GM12874 (cell line): ENCODE data around the gene MGARP.

Source experiments
- CTCF ChIP-seq: IDR thresholded peaks from 2 replicates; pipeline ENCODE4 v1.5.1; 2011; ENCODE audit warnings: low read depth, mild to moderate bottlenecking, control low read depth, low read length, moderate library complexity; ENCODE audit not compliant: insufficient read depth

Gene MGARP

DNA sequence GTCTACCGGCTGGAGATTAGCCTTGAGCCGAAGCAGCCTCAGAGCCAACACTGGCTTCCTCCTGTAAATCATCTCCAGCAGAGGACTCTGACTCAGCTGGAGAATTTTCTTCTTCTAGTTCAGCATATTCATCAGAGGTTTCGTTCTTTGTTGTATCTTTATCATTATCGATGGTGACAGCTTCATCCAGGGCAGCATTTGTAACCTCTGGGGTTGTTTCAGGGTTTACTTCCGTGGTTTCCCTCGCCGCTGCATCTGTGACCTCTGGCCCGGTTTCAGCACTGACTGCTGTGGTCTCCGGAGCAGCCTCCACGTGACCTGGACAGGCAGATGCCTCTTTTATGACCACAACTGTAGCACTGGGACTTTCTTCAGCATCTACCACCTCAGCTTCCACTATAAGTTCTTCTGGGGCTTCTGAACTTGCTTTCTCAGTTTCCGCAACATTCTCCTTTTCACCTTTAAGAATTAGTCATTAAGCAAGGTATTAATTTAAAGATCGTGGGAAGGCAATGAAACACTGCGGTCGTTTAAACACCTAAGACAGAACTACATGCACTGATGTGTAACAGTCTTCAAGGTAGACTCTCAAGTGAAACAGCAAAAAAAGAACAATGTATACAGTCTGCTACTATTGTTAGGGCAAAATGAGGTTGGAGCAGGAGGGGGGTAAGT, 13.3 kb downstream of the MGARP start:
- no peak for TF ChIP-seq CTCF

- TF ChIP-seq CTCF, result no peak
Observed at GRCh38 chr4:139266208-139266582, 13.8 kb downstream of the MGARP start.

GRCh38 chr4:139265654-139266053, 14.4 kb downstream of the MGARP start:
- no peak for TF ChIP-seq CTCF

DNA sequence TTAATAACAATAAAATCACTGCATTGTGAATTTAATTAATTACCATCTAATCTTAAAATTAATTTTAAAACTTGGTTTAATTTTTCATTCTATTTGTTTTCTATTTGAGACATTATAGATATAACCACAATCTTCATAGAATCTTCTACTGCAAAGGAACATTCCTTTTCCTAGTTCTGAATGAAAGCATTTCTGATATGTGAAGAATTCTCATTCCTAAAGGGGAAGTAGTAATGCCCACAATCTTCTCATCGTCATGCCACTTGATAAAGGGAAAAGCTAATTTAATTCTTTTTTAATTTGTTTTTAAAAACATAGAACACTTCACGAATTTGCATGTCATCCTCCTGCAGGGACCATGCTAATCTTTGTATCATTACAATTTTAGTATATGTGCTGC, 23.7 kb downstream of the MGARP start:
- no peak for TF ChIP-seq CTCF

DNA sequence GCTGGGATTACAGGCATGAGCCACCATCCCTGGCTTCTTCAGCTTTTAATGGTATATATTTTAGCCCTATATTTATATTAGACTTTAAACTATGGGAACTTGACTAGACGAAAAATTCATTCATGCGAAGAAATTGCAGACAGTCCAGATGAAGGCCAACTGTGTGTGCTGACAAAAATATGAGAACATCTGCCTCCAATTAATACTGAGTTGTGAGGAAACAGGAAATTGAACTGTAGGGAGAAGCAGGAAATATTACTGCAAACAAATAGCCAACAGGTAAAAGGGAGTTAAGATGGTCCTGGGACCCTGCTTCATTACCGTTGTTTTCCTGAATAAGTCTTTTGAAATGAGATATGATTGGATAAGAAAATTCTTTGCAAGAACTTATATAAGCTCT, 26.3 kb downstream of the MGARP start:
- TF ChIP-seq CTCF, result no peak

DNA sequence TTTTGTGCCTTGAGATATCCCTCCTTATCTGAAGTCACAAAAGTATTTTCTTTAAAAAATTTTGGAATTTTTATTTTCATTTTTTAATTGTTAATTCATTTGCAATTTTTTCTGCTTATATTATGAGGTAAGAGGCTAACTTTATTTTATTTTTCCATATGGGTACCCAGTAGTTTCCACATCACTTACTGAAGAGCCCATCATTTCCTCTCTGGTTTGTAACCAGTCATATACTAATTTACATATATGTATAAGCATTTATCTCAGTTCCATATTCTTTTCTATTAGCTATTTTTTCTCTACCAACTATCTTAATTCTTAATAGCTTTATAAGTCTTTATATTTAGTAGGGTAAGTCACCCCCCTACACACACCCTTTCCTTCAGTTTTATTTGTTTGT, 27.0 kb downstream of the MGARP start:
- no peak for TF ChIP-seq CTCF

DNA sequence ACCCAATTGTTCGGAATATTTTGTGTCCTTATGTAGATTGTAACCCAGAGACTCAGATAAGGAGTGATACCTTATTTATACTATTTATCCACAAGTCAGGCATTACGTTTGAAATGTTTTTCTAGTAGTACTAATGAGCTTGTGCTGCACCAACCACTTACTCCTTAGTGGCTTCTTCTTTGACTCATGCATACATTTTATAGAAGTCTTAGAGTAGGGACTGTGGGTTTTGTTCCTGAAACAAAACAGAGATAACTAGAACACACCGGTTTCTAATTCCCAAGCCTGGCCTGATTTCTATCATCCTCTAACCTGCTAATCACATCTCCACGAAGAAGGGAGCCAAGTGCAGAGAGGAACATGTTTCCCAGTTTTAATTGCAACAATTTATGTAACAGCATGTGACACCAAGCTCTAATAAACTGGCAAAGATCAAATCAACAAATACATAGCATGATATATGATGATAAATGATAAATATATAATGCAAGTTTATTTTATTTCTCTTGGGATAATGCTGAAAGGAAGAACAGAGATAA, 32.3 kb downstream of the MGARP start:
- no peak for TF ChIP-seq CTCF
